Measurements from ENCODE around the gene FKBP9. TPM values are rescaled to one million over a fixed set of nuclear protein-coding genes. Genes with fewer than 3 reads are reported as not detected.

FKBP9 gene
- total RNA-seq, 5 donors from 2014 or later (not counting 1 experiment from before 2014, with no cell fraction given), result 1.1 to 1.9 (median 1.6) TPM; not detected in 2

GRCh38 chr7:33012364-33012763, 55.1 kb downstream of the FKBP9 start:
- no peaks in the 10 kb centered on the region for H3K27me3 ChIP-seq (replicated peaks in 1 of 2; ENCODE audit: control insufficient read depth in 2 of 2, extremely low read depth in 1 of 2, insufficient read depth in 2 of 2, low read length in 1 of 2)
- Mint-ChIP-seq H3K27me3 (no peaks in the 10 kb centered on the region), H3K4me1 (no peaks in the 10 kb centered on the region), H3K9me3 (no peaks in the 10 kb centered on the region), H3K27ac (no peak overlapping the region), H3K36me3 (peaks cover 47% of the 10 kb centered on the region), H3K4me3 (no peak overlapping the region)
- ChIA-PET CTCF (interaction anchor here in 1 of 2 donors (0.6 to 1.6 kb wide), 3 partner anchors 66 to 235 kb away, joined by 3 to 7 read pairs (median 3); no protein-coding TSS in a partner anchor), POLR2A (no interaction called here)
- H3K9me3 ChIP-seq, result no peaks in the 10 kb centered on the region
- peaks cover 0 to 34% of the 10 kb centered on the region in 2 donors for H3K36me3 ChIP-seq (ENCODE audit: control insufficient read depth in 2 of 2, extremely low read depth in 1 of 2, insufficient read depth in 1 of 2, low read length in 1 of 2)
- DNase-seq, result no peak
- H3K27ac ChIP-seq (ENCODE audit: low read length), result no peak overlapping the region
- no peak for ATAC-seq (replicated peaks in 1 of 4)
- no peak overlapping the region for H3K4me3 ChIP-seq (ENCODE audit: control insufficient read depth in 1 of 2, extremely low read depth in 1 of 2, low read length in 1 of 2)
- no peaks in the 10 kb centered on the region for H3K4me1 ChIP-seq (ENCODE audit: control insufficient read depth in 1 of 2, extremely low read depth in 1 of 2, insufficient read depth in 2 of 2, low read length in 2 of 2)

- ATAC-seq (replicated peaks in 1 of 4) (no peak), DNase-seq (no peak)
- peaks cover 5 to 6% (median 6%) of the 10 kb centered on the region in 3 donors for H3K4me1 Mint-ChIP-seq
- no peaks in the 10 kb centered on the region for H3K4me1 ChIP-seq (ENCODE audit: control insufficient read depth in 1 of 2, extremely low read depth in 1 of 2, insufficient read depth in 2 of 2, low read length in 2 of 2)
- no peaks in the 10 kb centered on the region for H3K9me3 Mint-ChIP-seq
- H3K9me3 ChIP-seq, result no peaks in the 10 kb centered on the region
- ChIA-PET POLR2A (interaction anchor here in 1 of 2 donors (0.6 kb wide), 1 partner anchor 41 kb away, joined by 7 read pairs; no protein-coding TSS in a partner anchor), CTCF (no interaction called here)
- H3K36me3 Mint-ChIP-seq, result peaks cover 22% of the 10 kb centered on the region
- no peaks in the 10 kb centered on the region for H3K27me3 Mint-ChIP-seq
- peaks cover 3 to 52% of the 10 kb centered on the region in 2 donors for H3K36me3 ChIP-seq (ENCODE audit: control insufficient read depth in 2 of 2, extremely low read depth in 1 of 2, insufficient read depth in 1 of 2, low read length in 1 of 2)
- no peak overlapping the region for H3K4me3 Mint-ChIP-seq
- H3K27ac ChIP-seq (ENCODE audit: low read length), result no peak overlapping the region
- H3K27ac Mint-ChIP-seq, result no peak overlapping the region
- H3K4me3 ChIP-seq (ENCODE audit: control insufficient read depth in 1 of 2, extremely low read depth in 1 of 2, low read length in 1 of 2), result no peak overlapping the region
- WGBS (ENCODE audit: insufficient coverage), result 83% methylated on average over 2 of the region's 4 CpGs
- no peaks in the 10 kb centered on the region for H3K27me3 ChIP-seq (replicated peaks in 1 of 2; ENCODE audit: control insufficient read depth in 2 of 2, extremely low read depth in 1 of 2, insufficient read depth in 2 of 2, low read length in 1 of 2)
Measured at GRCh38 chr7:33024189-33024757, 67.0 kb downstream of the FKBP9 start.

GRCh38 chr7:33035776-33036175, 78.5 kb downstream of the FKBP9 start:
- no CpG with 5 or more reads among the region's 2 CpGs for WGBS (ENCODE audit: insufficient coverage)
- CTCF ChIA-PET, result no interaction called here
- Mint-ChIP-seq H3K4me1 (peaks cover 48 to 51% (median 49%) of the 10 kb centered on the region in 3 donors), H3K9me3 (no peaks in the 10 kb centered on the region), H3K27me3 (no peaks in the 10 kb centered on the region), H3K36me3 (peaks cover 17% of the 10 kb centered on the region), H3K4me3 (no peak overlapping the region), H3K27ac (no peak overlapping the region)
- no peak for ATAC-seq (replicated peaks in 1 of 4)
- POLR2A ChIA-PET, result no interaction called here
- DNase-seq, result no peak
- Histone ChIP-seq H3K27me3 (replicated peaks in 1 of 2; ENCODE audit: control insufficient read depth in 2 of 2, extremely low read depth in 1 of 2, insufficient read depth in 2 of 2, low read length in 1 of 2) (no peaks in the 10 kb centered on the region), H3K9me3 (no peaks in the 10 kb centered on the region), H3K36me3 (ENCODE audit: control insufficient read depth in 2 of 2, extremely low read depth in 1 of 2, insufficient read depth in 1 of 2, low read length in 1 of 2) (peaks cover 0 to 3% of the 10 kb centered on the region in 2 donors), H3K4me3 (ENCODE audit: control insufficient read depth in 1 of 2, extremely low read depth in 1 of 2, low read length in 1 of 2) (no peak overlapping the region), H3K4me1 (ENCODE audit: control insufficient read depth in 1 of 2, extremely low read depth in 1 of 2, insufficient read depth in 2 of 2, low read length in 2 of 2) (peaks cover 2 to 13% of the 10 kb centered on the region in 2 experiments), H3K27ac (ENCODE audit: low read length) (no peak overlapping the region)

- Histone ChIP-seq H3K4me3 (ENCODE audit: control insufficient read depth in 1 of 2, extremely low read depth in 1 of 2, low read length in 1 of 2) (no peak overlapping the region), H3K27ac (ENCODE audit: low read length) (no peak overlapping the region), H3K36me3 (ENCODE audit: control insufficient read depth in 2 of 2, extremely low read depth in 1 of 2, insufficient read depth in 1 of 2, low read length in 1 of 2) (no peaks in the 10 kb centered on the region), H3K27me3 (replicated peaks in 1 of 2; ENCODE audit: control insufficient read depth in 2 of 2, extremely low read depth in 1 of 2, insufficient read depth in 2 of 2, low read length in 1 of 2) (no peaks in the 10 kb centered on the region), H3K9me3 (no peaks in the 10 kb centered on the region), H3K4me1 (ENCODE audit: control insufficient read depth in 1 of 2, extremely low read depth in 1 of 2, insufficient read depth in 2 of 2, low read length in 2 of 2) (peaks cover 2 to 19% of the 10 kb centered on the region in 2 experiments)
- peak overlapping the region; percentile 49 to 78 for H3K27ac Mint-ChIP-seq
- ATAC-seq (replicated peaks in 1 of 4), result no peak
- peaks cover 57 to 60% (median 59%) of the 10 kb centered on the region in 3 donors for H3K4me1 Mint-ChIP-seq
- DNase-seq, result no peak
- CTCF ChIA-PET, result interaction anchor here (0.5 to 3.2 kb wide), 5 partner anchors 28 to 192 kb away, joined by 3 to 19 read pairs (median 12); partner anchors contain the start of gene RP9 (in 1 of the 2)
- no peaks in the 10 kb centered on the region for H3K9me3 Mint-ChIP-seq
- H3K4me3 Mint-ChIP-seq, result peak overlapping the region; percentile 72 to 81 (median 77)
- WGBS (ENCODE audit: insufficient coverage), result no CpG with 5 or more reads among the region's 2 CpGs
- peaks cover 11% of the 10 kb centered on the region for H3K36me3 Mint-ChIP-seq
- POLR2A ChIA-PET, result interaction anchor here in 1 of 2 donors (2.7 kb wide), 1 partner anchor 24 kb away, joined by 12 read pairs; the partner anchor contains the start of gene NT5C3A
- H3K27me3 Mint-ChIP-seq, result no peaks in the 10 kb centered on the region
Measured at GRCh38 chr7:33038639-33039038, 81.4 kb downstream of the FKBP9 start.

- H3K27ac ChIP-seq (ENCODE audit: low read length), result peak overlapping the region; percentile 67
Measured at GRCh38 chr7:33039257-33039902, 82.1 kb downstream of the FKBP9 start.

GRCh38 chr7:33039903-33040292, 82.7 kb downstream of the FKBP9 start:
- H3K36me3 ChIP-seq (ENCODE audit: control insufficient read depth in 2 of 2, extremely low read depth in 1 of 2, insufficient read depth in 1 of 2, low read length in 1 of 2), result no peaks in the 10 kb centered on the region
- peak overlapping the region; percentile 67 for H3K27ac ChIP-seq (ENCODE audit: low read length)
- no peaks in the 10 kb centered on the region for H3K9me3 ChIP-seq
- H3K9me3 Mint-ChIP-seq, result no peaks in the 10 kb centered on the region
- H3K4me3 Mint-ChIP-seq, result peak overlapping the region; percentile 72 to 81 (median 77)
- H3K4me3 ChIP-seq (ENCODE audit: control insufficient read depth in 1 of 2, extremely low read depth in 1 of 2, low read length in 1 of 2), result peak overlapping the region; percentile 26 to 44
- ChIA-PET CTCF (interaction anchor here (0.6 to 3.9 kb wide), 17 partner anchors 9 to 193 kb away, joined by 3 to 30 read pairs (median 5); partner anchors contain the start of genes NT5C3A (in 1 of the 2) and RP9 (in 1 of the 2)), POLR2A (interaction anchor here (0.5 to 2.7 kb wide), 19 partner anchors 9 to 545 kb away, joined by 3 to 12 read pairs (median 4); partner anchors contain the start of genes AVL9 (in 1 of the 2), KBTBD2 (in 1 of the 2) and NT5C3A (in 1 of the 2))
- H3K36me3 Mint-ChIP-seq, result peaks cover 3% of the 10 kb centered on the region
- no peak for DNase-seq
- peaks cover 61 to 65% (median 65%) of the 10 kb centered on the region in 3 donors for H3K4me1 Mint-ChIP-seq
- H3K27me3 Mint-ChIP-seq, result no peaks in the 10 kb centered on the region
- H3K27me3 ChIP-seq (replicated peaks in 1 of 2; ENCODE audit: control insufficient read depth in 2 of 2, extremely low read depth in 1 of 2, insufficient read depth in 2 of 2, low read length in 1 of 2), result no peaks in the 10 kb centered on the region
- 60% methylated on average over 1 of the region's 1 CpG for WGBS (ENCODE audit: insufficient coverage)
- ATAC-seq (replicated peaks in 1 of 4), result no peak
- H3K4me1 ChIP-seq (ENCODE audit: control insufficient read depth in 1 of 2, extremely low read depth in 1 of 2, insufficient read depth in 2 of 2, low read length in 2 of 2), result peaks cover 2 to 19% of the 10 kb centered on the region in 2 experiments
- H3K27ac Mint-ChIP-seq, result peak overlapping the region; percentile 76 to 79

More at GRCh38 chr7:33039257-33039902, 82.1 kb downstream of the FKBP9 start:
- Histone ChIP-seq H3K9me3 (no peaks in the 10 kb centered on the region), H3K27me3 (replicated peaks in 1 of 2; ENCODE audit: control insufficient read depth in 2 of 2, extremely low read depth in 1 of 2, insufficient read depth in 2 of 2, low read length in 1 of 2) (no peaks in the 10 kb centered on the region), H3K4me1 (ENCODE audit: control insufficient read depth in 1 of 2, extremely low read depth in 1 of 2, insufficient read depth in 2 of 2, low read length in 2 of 2) (peaks cover 2 to 19% of the 10 kb centered on the region in 2 experiments), H3K36me3 (ENCODE audit: control insufficient read depth in 2 of 2, extremely low read depth in 1 of 2, insufficient read depth in 1 of 2, low read length in 1 of 2) (no peaks in the 10 kb centered on the region), H3K4me3 (ENCODE audit: control insufficient read depth in 1 of 2, extremely low read depth in 1 of 2, low read length in 1 of 2) (peak overlapping the region; percentile 26 to 44)
- Mint-ChIP-seq H3K27me3 (no peaks in the 10 kb centered on the region), H3K4me1 (peaks cover 59 to 65% (median 65%) of the 10 kb centered on the region in 3 donors), H3K4me3 (peak overlapping the region; percentile 72 to 81 (median 77)), H3K9me3 (no peaks in the 10 kb centered on the region), H3K36me3 (peaks cover 8% of the 10 kb centered on the region), H3K27ac (peak overlapping the region; percentile 78 to 79)
- DNase-seq, result peak in 1 of 35 experiments; percentile 54
- CTCF ChIA-PET, result interaction anchor here (0.6 to 3.9 kb wide), 17 partner anchors 10 to 548 kb away, joined by 3 to 30 read pairs (median 5); partner anchors contain the start of genes NT5C3A (in 1 of the 2) and RP9 (in 1 of the 2)
- peak in 1 of 4 experiments; percentile 35 for ATAC-seq (replicated peaks in 1 of 4)
- POLR2A ChIA-PET, result interaction anchor here (0.5 to 2.7 kb wide), 13 partner anchors 9 to 146 kb away, joined by 3 to 12 read pairs (median 3); partner anchors contain the start of gene NT5C3A (in 1 of the 2)
- WGBS (ENCODE audit: insufficient coverage), result no CpG with 5 or more reads among the region's 5 CpGs

All from T-cell (primary cell).